ENCODE results near the gene EPS8.

DNA sequence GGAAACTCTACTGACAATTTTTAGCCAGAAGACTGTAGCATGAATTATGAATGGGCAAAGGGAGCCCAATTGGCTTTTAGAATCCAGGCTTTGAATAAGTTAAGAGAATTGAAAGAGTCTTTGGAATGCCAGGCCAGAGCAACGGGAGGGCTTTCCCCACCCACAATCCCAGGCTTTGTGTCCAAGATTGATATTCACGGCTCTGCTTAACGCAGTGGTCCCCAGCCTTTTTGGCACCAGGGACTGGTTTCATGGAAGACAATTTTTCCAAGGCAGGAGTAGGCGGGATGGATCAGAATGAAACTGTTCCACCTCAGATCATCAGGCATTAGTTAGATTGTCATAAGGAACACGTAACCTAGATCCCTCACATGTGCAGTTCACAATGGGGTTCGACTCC is 79.6 kb downstream of the EPS8 start:
- TF ChIP-seq, protein P1, sequence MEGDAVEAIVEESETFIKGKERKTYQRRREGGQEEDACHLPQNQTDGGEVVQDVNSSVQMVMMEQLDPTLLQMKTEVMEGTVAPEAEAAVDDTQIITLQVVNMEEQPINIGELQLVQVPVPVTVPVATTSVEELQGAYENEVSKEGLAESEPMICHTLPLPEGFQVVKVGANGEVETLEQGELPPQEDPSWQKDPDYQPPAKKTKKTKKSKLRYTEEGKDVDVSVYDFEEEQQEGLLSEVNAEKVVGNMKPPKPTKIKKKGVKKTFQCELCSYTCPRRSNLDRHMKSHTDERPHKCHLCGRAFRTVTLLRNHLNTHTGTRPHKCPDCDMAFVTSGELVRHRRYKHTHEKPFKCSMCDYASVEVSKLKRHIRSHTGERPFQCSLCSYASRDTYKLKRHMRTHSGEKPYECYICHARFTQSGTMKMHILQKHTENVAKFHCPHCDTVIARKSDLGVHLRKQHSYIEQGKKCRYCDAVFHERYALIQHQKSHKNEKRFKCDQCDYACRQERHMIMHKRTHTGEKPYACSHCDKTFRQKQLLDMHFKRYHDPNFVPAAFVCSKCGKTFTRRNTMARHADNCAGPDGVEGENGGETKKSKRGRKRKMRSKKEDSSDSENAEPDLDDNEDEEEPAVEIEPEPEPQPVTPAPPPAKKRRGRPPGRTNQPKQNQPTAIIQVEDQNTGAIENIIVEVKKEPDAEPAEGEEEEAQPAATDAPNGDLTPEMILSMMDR (IDR thresholded peaks at IDR 0.05), result no peak
- TF ChIP-seq POLR2A (IDR thresholded peaks at IDR 0.05), result no peak

All from adrenal gland (tissue), 5 donors.